CD4-positive, alpha-beta T cell treated with Interleukin-6 at 100 ng/mL for 8 hours (primary cell): ENCODE data around the gene MRPS18C.
"Not testable (repeated sequence)": the region's sequence is repeated elsewhere in the genome, so short reads cannot be mapped to it uniquely, and the experiment has no call there.

ENCODE experiments used
- DNase-seq: peaks from one replicate; pipeline ENCODE4 v3.0.0-alpha.2; 2020; ENCODE audit warnings: mixed read lengths, low spot score

MRPS18C gene

GRCh38 chr4:83498187-83498586, 42.3 kb downstream of the MRPS18C start:
- no peak for DNase-seq

GRCh38 chr4:83501671-83502070, 45.8 kb downstream of the MRPS18C start:
- DNase-seq: not testable (repeated sequence)

- DNase-seq: peak; percentile 52
Measured at GRCh38 chr4:83503974-83504373, 48.1 kb downstream of the MRPS18C start.

- DNase-seq: no peak
Measured at GRCh38 chr4:83504503-83504902, 48.6 kb downstream of the MRPS18C start.

- DNase-seq: no peak
Measured at GRCh38 chr4:83504996-83505395, 49.1 kb downstream of the MRPS18C start.

GRCh38 chr4:83509156-83509585, 53.3 kb downstream of the MRPS18C start:
- peak; percentile 46 for DNase-seq

- DNase-seq: no peak
Measured at GRCh38 chr4:83510442-83510841, 54.6 kb downstream of the MRPS18C start.
